ENCODE results near the gene RASIP1. TPM values are rescaled to one million over a fixed set of nuclear protein-coding genes. Genes with fewer than 3 reads are reported as not detected.
"Not testable (repeated sequence)": the region's sequence is repeated elsewhere in the genome, so short reads cannot be mapped to it uniquely, and the experiment has no call there.

RASIP1 gene
- total RNA-seq, 1 experiment from 2014 or later: 0.20 TPM

DNA sequence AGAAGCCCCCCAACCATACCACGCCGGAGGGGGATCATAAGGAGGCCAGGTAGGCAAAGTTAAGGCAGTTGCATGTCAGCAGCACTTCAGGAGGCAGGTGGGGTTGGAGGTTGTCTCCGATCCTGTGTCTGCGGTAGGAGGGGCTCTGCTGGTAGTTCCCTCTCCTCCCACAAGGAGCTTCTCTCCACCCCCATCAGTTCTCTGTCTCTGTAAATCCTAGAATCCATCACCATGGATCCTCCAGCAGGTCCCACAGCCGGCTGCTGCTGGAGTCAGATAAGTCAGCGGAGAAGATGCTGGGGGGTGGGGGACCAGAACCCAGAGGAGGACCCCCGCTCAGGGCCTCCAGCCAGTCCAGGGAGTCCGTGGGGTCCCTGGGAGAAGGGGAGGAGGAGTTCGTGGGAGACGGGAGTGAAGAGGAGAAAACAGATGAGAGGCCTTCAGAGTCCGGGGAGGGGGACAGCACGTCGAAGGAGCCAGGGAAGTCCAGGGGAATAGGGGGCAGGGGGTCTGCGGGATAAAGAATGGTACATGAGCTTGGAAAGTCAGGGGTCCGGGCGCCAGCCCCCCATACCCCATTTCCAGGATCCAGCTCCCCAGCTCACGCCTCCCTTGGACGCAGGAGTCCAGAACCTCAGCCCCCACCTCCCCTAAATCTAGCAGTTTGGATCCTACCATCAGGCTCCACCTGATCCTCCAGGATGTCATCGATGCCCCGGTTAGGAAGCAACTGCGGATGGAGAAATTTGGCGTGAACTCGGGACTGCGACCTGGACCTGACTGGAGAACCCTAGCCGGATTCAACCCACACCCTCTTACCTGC lies 27.2 kb downstream of the RASIP1 start:
- no peak for DNase-seq (ENCODE audit: low read depth)

DNA sequence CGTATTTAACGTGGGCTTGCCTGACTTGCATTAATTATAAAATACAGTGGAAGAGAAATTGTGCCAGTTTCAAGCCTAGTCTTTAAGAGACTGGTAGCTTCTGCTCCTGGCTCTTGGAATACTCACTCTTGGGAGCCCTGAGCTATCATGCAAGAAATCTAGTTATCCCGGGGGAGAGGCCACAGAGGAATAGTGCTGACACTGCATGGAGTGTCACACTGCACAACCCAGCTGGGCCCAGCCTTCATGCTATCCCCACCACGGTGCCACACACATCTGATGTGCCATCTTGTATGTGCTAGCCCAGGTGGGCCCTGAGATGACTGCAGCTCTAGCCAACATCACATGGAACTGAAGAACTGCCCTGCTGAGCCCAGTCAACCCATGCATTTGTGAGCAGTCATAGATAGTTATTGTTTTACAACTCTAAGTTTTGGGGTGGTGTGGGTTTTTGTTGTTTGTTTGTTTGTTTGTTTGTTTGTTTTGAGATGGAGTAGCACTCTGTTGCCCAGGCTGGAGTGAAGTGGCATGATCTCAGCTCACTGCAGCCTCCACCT lies 29.2 kb downstream of the RASIP1 start:
- no peak for DNase-seq (ENCODE audit: low read depth)

DNA sequence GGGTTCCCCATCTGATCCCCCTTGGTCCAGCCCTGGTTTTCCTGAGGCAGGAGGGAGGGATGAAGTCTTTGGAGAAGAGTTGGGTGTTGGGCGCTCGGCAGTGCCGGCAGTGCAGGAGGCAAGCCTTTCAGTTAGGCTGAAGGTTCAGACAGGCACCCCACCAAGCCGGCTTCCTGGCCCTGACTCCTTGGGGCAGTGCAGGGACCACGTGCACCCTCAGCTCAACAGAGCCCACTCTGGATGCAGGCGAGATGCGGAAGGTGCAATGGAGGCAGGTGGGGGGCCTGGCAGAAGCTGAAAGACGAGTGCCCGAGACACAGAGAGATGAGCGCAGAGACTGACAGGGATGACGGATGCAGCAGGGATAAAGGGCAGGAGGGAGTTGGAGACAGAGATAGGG lies 31.9 kb downstream of the RASIP1 start:
- no peak for DNase-seq (ENCODE audit: low read depth)

DNA sequence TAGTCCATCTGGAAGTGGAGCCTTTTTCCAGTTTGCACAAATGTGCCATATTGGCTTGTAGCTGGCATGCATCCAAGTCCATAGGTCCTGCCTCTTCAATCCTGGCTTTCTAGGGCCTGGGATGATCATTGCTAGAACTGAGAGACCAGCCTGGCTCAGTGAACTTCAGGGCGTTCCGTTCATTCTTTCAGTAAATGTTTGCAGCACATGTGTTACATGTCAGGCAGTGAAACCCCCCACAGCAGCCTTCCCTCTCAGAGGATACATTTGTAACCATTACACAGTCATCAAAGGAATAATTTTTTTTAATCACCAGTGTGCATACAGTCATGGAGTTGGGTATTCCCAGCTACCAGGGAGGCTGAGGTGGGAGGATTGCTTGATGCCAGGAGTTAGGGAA lies 35.0 kb downstream of the RASIP1 start:
- no peak for DNase-seq (ENCODE audit: low read depth)

DNA sequence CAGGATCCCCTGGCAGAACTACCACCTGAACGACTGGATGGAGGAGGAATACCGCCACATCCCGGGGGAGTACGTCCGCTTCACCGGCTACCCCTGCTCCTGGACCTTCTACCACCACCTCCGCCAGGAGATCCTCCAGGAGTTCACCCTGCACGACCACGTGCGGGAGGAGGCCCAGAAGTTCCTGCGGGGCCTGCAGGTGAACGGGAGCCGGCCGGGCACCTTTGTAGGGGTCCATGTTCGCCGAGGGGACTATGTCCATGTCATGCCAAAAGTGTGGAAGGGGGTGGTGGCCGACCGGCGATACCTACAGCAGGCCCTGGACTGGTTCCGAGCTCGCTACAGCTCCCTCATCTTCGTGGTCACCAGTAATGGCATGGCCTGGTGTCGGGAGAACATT lies 37.1 kb downstream of the RASIP1 start:
- DNase-seq (ENCODE audit: low read depth): no peak

DNA sequence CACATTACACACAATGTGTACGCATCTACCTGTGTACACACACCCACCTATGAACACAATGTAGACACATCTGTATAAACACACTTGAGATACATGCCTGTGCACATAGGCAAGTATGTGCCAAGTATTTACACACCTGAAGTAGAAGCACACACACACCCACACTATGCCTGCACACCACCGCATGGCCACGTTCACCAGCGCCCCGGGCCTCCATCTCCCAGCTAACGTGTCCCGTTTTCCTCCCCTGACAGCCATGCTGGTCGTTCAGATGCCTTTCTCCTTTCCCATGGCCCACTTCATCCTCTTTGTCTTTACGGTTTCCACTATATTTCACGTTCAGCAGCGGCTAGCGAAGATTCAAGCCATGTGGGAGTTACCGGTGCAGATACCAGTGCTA lies 37.7 kb downstream of the RASIP1 start:
- no peak for DNase-seq (ENCODE audit: low read depth)

DNA sequence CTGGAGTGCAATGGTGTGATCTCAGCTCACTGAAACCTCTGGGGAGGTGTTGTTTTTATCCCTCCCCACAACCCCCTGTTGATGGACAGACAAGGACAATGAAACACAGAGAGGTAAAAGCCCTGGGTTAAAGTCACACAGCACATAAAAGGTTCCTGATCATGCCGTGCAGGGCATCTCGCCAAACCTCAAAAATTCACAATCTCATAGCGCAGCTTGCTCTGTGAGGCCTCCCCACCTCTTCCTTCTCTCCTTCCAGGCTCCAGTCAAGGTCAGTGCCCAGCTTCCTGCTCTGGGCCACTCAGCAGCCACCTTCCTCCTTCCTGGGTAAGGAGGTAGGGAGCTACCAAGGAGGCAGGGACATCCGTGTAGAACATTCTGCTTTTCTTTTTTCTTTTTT lies 42.4 kb downstream of the RASIP1 start:
- peak; percentile 86 for DNase-seq (ENCODE audit: low read depth)

DNA sequence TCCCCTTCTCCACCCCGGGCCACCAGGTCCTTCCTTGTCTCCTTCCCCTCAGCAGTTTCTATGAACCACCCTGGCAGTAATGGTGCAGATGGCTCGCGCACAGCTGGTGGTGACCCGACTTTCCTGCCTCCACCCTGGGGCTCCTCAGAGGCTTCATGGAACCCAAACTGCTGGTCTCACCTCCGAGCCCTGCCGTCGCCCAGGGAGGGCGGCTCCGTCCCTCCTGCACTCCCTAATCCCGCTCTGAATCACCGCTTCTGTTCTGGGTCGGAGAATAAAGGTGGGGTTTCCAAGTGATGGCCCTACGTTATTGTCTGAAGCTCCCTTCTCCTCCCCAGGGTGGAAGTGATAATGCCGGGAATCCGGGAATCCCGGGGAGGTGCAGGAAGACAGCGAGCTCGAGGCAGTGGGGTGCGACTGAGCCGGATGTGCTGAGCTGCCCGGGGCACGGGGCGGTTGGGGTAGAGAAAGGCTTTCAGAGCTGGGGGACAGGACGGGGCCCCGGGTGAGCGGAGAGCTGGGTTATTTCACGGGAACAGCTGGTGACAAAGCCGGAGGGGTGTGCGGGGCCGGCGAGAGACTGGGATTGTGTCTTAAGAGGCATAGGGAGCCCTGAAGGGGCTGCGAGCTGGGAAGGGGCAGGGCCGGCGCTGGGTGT lies 43.9 kb downstream of the RASIP1 start:
- no peak for DNase-seq (ENCODE audit: low read depth)

DNA sequence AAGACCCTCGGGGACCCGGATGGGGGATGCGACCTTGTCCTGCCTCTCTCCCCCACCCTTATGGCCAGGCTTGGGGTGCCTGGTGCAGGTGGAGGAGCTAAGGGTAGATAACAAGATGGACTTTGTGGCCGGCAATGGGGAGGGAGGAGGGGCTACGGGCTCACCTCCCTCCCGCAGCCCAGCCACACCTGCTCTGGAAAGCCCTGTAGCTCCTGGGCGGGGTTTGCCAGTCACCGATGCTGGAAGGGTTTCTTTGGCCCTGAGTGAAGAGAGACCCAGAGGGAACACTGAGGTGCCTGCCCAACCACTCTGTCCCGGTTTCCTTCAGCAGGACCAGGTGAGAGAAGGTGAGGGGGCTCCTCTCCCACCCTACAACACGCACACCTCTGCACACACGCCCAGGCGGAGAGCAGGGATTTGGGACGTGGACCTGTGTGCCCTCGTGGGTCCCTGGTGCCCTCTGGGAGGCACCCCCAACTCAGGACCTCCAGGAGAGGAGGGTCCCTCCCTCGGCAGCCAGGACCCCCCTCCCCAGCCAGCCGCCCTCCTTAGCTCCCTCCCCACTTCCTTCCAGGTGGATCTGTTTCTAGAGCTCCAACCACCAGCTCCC lies 44.6 kb downstream of the RASIP1 start, which contains the start of gene FUT2:
TSS of gene FUT2 (plus strand) at position 229 of the 610 bp plus-strand sequence. CDS start 6,986 bp downstream, outside the sequence.
- no peak for DNase-seq (ENCODE audit: low read depth)

DNA sequence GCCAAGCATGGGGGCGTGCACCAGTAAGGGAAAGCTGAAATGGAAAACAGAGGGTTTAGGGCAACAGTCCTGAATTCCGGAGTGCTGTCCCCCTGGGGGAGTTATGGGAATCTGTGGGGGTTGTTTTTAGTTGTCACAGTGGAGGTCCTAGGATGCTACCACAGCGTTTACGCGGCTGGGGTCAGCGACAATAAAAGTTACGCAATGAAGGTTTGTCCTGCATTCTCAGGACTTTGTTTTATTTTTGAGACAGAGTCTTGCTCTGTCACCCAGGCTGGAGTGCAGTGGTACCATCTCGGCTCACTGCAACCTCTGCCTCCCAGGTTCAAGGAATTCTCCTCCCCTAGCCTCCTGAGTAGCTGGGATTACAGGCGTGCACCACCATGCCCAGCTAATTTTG lies 46.8 kb downstream of the RASIP1 start:
- DNase-seq (ENCODE audit: low read depth): not testable (repeated sequence)

DNA sequence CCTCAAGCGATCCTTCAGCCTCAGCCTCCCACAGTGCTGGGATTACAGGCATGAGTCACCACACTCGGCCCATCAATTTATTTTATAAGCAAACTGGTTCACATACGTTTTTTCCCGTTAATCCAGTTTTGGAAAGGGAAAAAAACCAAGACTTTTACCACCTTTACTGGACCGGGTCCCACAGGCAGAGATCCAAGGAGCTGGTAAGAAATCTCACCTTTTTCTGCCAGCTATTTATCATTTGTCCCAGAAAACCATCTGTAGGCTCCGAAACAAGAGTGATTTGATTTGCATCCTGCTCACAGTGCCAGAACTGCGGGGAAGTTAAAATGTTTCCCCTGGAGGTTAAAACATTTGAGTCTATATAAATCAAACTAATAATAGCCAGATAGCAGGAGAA lies 51.0 kb downstream of the RASIP1 start:
- no peak for DNase-seq (ENCODE audit: low read depth)

DNA sequence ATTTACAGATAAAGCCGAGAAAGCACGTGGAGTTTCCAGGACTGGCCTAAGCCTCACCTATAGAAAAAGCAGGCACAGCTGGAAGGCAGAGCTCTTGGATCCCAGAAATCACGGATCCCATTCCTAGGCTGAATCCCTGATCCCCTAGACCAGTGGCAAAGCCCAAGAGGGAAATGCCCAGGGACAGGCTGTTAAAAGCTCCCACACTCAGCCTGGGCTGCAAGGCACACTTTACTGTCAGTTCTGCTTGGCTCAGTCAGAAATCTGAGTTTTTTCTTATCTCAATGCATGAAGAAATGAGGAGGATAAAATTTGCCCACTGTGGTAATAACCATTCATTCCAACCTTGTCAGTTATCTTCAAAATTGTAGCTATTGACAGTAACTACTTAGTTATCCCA lies 52.6 kb downstream of the RASIP1 start:
- DNase-seq (ENCODE audit: low read depth): no peak

DNA sequence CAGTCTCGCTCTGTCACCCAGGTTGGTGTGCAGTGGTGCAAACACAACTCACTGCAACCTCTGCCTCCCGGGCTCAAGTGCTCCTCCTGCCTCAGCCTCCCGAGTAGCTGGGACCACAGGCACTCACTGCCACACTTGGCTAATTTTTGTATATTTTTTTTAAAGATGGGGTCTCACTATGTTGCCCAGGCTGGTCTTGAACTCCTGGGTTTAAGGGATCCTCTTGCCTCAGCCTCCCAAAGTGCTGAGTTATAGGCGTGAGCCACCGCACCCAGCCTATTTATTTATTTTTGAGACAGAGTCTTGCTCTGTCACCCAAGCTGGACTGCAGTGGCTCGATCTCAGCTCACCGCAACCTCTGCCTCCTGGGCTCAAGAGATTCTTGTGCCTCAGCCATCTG lies 53.8 kb downstream of the RASIP1 start:
- DNase-seq (ENCODE audit: low read depth): not testable (repeated sequence)

DNA sequence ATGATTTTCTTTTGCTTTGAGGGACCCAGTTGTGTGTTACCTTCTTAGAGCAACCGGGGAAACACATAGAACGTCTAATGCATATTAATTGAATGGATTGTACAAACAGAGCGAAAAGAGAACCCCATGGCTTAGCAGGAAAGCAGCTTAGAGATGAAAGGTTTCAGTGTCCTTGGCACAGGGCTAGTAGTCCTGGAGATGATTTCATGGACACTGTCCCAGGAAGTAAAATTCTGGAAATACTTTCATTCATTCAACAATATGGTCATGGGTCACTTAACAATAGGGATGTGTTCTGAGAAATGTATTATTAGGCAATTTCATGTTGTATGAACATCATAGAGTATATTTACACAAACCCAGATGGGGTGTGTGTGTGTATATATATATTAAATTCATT lies 54.3 kb downstream of the RASIP1 start:
- no peak for DNase-seq (ENCODE audit: low read depth)

DNA sequence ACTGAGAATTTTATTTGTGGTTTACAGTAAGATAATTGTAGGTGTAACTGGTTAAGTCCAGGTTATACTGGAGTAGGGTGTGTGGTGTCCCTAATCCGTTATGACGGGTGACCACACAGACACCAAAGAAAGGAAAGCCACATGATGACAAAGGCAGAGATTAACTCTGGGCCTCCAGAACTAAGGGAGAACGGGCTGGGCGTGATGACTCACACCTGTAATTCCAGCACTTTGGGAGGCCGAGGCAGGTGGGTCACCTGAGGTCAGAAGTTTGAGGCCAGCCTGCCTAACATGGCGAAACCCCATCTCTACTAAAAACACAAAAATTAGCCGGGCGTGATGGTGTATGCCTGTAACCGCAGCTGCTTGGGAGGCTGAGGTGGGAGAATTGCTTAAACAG lies 54.8 kb downstream of the RASIP1 start:
- peak; percentile 83 for DNase-seq (ENCODE audit: low read depth)

DNA sequence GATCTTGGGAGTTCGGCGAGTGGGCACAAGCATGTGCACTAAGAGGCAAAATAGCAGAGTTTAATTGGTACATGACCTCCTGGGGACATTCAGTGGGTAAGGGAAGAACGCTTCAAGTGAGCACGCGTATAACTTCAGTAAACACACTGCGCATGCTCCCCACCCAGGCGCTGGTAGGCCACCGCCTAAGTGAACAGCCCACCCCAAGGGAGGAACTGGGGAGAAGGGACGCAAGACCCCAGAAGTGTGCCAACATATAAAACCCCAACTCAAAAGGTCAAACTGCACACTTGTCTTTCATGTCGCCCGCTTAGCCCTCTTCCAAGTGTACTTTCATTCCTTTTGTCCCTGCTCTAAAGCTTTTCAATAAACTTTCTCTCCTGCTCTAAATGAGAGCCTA lies 57.1 kb downstream of the RASIP1 start:
- no peak for DNase-seq (ENCODE audit: low read depth)

DNA sequence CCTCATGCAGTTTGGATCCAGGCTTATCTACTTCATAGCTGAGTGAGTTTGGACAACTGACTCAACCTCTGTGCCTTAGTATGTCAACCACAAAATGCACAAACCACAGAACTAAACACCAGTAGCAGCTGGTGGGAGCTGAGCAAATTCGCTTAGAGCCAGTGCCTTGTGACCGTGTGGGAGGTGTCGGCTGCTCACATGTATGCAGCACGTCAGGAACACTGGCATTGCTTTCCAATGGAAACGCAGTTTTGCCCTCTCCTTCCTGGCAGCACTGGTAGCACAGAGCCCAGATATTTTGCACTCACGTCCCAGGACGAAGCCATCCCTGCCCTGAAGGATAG lies 59.3 kb downstream of the RASIP1 start:
- peak; percentile 93 for DNase-seq (ENCODE audit: low read depth)

DNA sequence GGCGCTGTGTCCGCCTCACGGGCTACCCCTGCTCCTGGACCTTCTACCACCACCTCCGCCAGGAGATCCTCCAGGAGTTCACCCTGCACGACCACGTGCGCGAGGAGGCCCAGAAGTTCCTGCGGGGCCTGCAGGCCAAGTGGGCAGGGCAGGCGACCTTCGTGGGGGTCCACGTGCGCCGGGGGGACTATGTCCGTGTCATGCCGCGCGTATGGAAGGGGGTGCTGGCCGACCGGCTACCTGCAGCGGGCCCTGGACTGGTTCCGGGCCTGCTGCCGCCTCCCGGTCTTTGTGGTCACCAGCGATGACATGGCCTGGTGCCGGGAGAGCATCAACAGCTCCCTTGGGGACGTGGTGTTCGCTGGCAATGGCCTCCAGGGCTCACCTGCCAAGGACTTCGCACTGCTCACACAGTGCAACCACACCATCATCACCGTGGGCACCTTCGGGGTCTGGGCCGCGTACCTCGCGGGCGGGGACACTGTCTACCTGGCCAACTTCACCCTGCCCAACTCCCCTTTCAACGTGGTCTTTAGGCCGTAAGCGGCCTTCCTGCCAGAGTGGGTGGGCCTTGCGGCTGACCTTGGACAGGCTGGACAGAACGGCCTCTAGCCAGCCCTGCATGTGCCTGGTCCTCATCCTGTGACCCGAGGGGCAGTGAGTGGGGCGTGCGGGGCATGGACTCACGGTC lies 59.8 kb downstream of the RASIP1 start:
- no peak for DNase-seq (ENCODE audit: low read depth)

DNA sequence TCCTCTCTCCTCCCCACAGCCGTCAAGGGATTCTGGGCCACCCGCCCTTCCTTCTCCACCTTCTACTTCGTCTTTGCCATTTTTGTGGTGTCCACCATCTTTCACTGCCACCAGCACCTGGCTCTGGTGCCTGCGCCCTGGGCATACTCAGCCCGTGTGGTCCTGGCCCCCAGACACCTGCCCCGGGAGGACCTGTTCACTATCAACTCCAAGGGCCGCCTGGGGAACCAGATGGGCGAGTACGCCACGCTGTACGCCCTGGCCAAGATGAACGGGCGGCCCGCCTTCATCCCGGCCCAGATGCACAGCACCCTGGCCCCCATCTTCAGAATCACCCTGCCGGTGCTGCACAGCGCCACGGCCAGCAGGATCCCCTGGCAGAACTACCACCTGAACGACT lies 60.4 kb downstream of the RASIP1 start:
- not testable (repeated sequence) for DNase-seq (ENCODE audit: low read depth)

DNA sequence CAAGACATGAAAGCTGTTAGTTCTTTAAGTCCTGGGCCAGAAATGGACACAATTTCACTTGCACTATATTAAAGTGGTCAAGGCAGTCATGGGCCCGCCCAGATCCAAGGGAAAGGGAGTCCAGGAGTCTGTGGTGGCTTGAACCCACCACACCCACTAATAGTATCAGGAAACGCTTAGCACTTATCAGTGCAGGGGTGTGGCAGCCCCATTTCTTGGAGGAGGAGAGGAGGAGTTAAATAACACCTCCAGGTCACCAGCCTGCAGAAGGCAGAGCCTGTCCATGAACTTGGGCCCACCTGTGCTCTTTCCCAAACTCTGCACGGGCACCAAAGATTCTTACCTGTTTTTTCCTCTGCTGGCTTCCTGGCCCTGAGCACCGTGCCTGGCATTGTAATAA lies 62.2 kb downstream of the RASIP1 start:
- no peak for DNase-seq (ENCODE audit: low read depth)

DNA sequence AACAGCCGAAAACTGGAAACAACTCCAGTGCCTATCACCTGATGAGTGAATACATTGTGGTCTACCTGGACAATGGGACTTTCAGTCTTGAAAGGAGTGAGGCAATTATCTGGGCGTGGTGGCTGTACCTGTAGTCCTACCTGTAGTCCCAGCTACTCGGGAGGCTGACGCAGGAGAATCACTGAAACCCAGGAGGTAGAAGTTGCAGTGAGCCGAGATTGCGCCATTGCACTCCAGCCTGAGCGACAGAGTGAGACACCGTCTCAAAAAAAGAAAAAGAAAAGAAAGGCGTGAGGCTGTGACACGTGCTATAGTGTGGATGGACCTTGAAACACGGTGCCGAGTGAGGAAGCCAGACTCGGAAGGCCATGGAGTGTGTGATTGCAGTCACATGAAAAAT lies 63.5 kb downstream of the RASIP1 start:
- DNase-seq (ENCODE audit: low read depth): no peak

DNA sequence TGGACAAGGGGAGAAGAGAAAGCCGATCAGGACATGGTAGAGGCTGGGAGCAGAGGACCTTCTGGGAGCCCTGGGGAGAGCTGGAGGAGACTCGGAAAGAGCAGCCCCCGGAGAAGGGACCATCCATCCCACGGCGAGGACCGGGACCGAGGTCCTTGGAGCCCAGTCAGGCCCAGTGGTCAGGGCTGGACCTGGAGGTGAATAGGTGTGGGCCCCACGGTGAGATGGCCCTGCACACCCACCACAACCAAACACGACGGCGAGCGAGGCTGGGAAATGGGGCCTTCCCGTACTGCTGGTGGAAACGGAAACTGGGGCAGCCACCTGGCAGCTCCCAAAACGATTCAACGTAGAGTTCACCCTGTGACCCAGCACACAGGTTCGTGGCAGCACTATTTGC lies 63.9 kb downstream of the RASIP1 start:
- DNase-seq (ENCODE audit: low read depth): no peak
